ENCODE results near the gene FOXO1. TPM values are rescaled to one million over a fixed set of nuclear protein-coding genes. Genes with fewer than 3 reads are reported as not detected.
A peak's percentile ranks its signal among the peaks of the same experiment; 100 is the strongest.
"Not testable (repeated sequence)": the region's sequence is repeated elsewhere in the genome, so short reads cannot be mapped to it uniquely, and the experiment has no call there.

FOXO1 gene
- total RNA-seq (2014; rRNA removed) = 4.6 and 6.2 TPM in 2 replicates
- polyA plus RNA-seq (2012) = 0.90 TPM

GRCh38 chr13:40666045-40666932, at the start of gene FOXO1:
Gene FOXO1 (minus strand): TSS chr13:40666641. CDS start chr13:40666212, 429 bp downstream.
- DNase-seq (ENCODE audit: low read depth) = peak; percentile 80

- DNase-seq (ENCODE audit: low read depth) = not testable (repeated sequence)
Observed at GRCh38 chr13:40714433-40714832, 48.0 kb upstream of the FOXO1 start.

- DNase-seq (ENCODE audit: low read depth) = no peak
Observed at GRCh38 chr13:40706439-40706838, 40.0 kb upstream of the FOXO1 start.

- DNase-seq (ENCODE audit: low read depth) = no peak
Observed at GRCh38 chr13:40697711-40698110, 31.3 kb upstream of the FOXO1 start.

- DNase-seq (ENCODE audit: low read depth) = no peak
Observed at GRCh38 chr13:40694426-40694825, 28.0 kb upstream of the FOXO1 start.

- peak; percentile 75 for DNase-seq (ENCODE audit: low read depth)
Observed at GRCh38 chr13:40692946-40693345, 26.5 kb upstream of the FOXO1 start.

- DNase-seq (ENCODE audit: low read depth) = no peak
Observed at GRCh38 chr13:40688781-40689180, 22.3 kb upstream of the FOXO1 start.

GRCh38 chr13:40682449-40683240, 16.2 kb upstream of the FOXO1 start:
- no peak for DNase-seq (ENCODE audit: low read depth)

- peak; percentile 38 for DNase-seq (ENCODE audit: low read depth)
Observed at GRCh38 chr13:40681341-40682146, 15.1 kb upstream of the FOXO1 start.

GRCh38 chr13:40680659-40681323, 14.3 kb upstream of the FOXO1 start:
- no peak for DNase-seq (ENCODE audit: low read depth)

GRCh38 chr13:40679480-40679985, 13.1 kb upstream of the FOXO1 start:
- DNase-seq (ENCODE audit: low read depth) = no peak

GRCh38 chr13:40677064-40677463, 10.6 kb upstream of the FOXO1 start:
- DNase-seq (ENCODE audit: low read depth) = no peak

- no peak for DNase-seq (ENCODE audit: low read depth)
Observed at GRCh38 chr13:40676007-40676406, 9.6 kb upstream of the FOXO1 start.

- DNase-seq (ENCODE audit: low read depth) = no peak
Observed at GRCh38 chr13:40673414-40673813, 7.0 kb upstream of the FOXO1 start.

GRCh38 chr13:40672765-40673397, 6.4 kb upstream of the FOXO1 start:
- DNase-seq (ENCODE audit: low read depth) = no peak

GRCh38 chr13:40671956-40672764, 5.7 kb upstream of the FOXO1 start:
- DNase-seq (ENCODE audit: low read depth) = peak; percentile 88

GRCh38 chr13:40670307-40670706, 3.9 kb upstream of the FOXO1 start:
- no peak for DNase-seq (ENCODE audit: low read depth)

- DNase-seq (ENCODE audit: low read depth) = no peak
Observed at GRCh38 chr13:40668335-40668734, 1.9 kb upstream of the FOXO1 start.

- DNase-seq (ENCODE audit: low read depth) = no peak
Observed at GRCh38 chr13:40667622-40667978, 1.2 kb upstream of the FOXO1 start.

Measured in LHCN-M2 (cell line).